CD14-positive monocyte (primary cell): ENCODE data around the gene NFATC2. TPM values are rescaled to one million over a fixed set of nuclear protein-coding genes. Genes with fewer than 3 reads are reported as not detected.

Experiments used
- DNase-seq, 3 donors: peaks; one replicate each; pipeline ENCODE4 v3.0.0-alpha.2; 2011 to 2022
- H2AFZ ChIP-seq: 2 replicates; pipeline ENCODE4 v1.6.0; 2012; ENCODE audit warnings: mild to moderate bottlenecking, low read depth, low read length, inconsistent platforms; ENCODE audit not compliant: insufficient read depth, poor library complexity, severe bottlenecking
- H3K27ac ChIP-seq, 2 donors: 1 replicate in 1 of 2; 2 replicates in 1 of 2; pipeline ENCODE4 v1.5.1; 2012 to 2013; ENCODE audit warnings: low read length in 2 of 2, control low read depth in 1 of 2, inconsistent platforms in 1 of 2, low read depth in 1 of 2, mild to moderate bottlenecking in 1 of 2
- H3K27me3 ChIP-seq, 2 donors: one replicate each; pipeline versions ENCODE4 v1.6.0 to v1.6.1; 2011 to 2013; ENCODE audit warnings: low read length in 2 of 2; ENCODE audit not compliant: control insufficient read depth in 2 of 2, insufficient read depth in 2 of 2
- H3K36me3 ChIP-seq, 2 donors: replicated peaks in 1 of 2; 1 replicate in 1 of 2; 2 replicates in 1 of 2; pipeline versions ENCODE4 v1.5.1 to v1.6.1; 2012 to 2013; ENCODE audit warnings: low read length in 2 of 2, control low read depth in 1 of 2, inconsistent platforms in 1 of 2, mild to moderate bottlenecking in 1 of 2; ENCODE audit not compliant: insufficient read depth in 2 of 2, control insufficient read depth in 1 of 2
- H3K4me1 ChIP-seq, 2 donors: 1 replicate in 1 of 2; 2 replicates in 1 of 2; pipeline versions ENCODE4 v1.5.1 to v1.6.1; 2012 to 2013; ENCODE audit warnings: low read length in 2 of 2, control low read depth in 1 of 2, inconsistent platforms in 1 of 2, mild to moderate bottlenecking in 1 of 2, moderate library complexity in 1 of 2; ENCODE audit not compliant: insufficient read depth in 2 of 2, control insufficient read depth in 1 of 2
- H3K4me2 ChIP-seq: replicated peaks from 2 replicates; pipeline ENCODE3; 2012; ENCODE audit warnings: low read length, moderate library complexity, mild to moderate bottlenecking; ENCODE audit not compliant: poor library complexity, severe bottlenecking; ENCODE audit errors: extremely low read depth
- H3K4me3 ChIP-seq, 3 experiments: fragments of 200-600 bp in 1 of 3; sonication (generic) in 1 of 3; replicated peaks in 1 of 3; 1 replicate in 2 of 3; 2 replicates in 1 of 3; pipeline ENCODE4 v1.5.1; 2011 to 2013; ENCODE audit warnings: low read length in 3 of 3, mild to moderate bottlenecking in 3 of 3, control low read depth in 2 of 3, low read depth in 2 of 3, inconsistent platforms in 1 of 3, moderate library complexity in 1 of 3
- H3K79me2 ChIP-seq: 2 replicates; pipeline ENCODE4 v1.6.0; 2012; ENCODE audit warnings: mild to moderate bottlenecking, control low read depth, inconsistent platforms, low read length, moderate library complexity; ENCODE audit not compliant: insufficient read depth
- H3K9ac ChIP-seq: 2 replicates; pipeline ENCODE4 v1.6.0; 2017; ENCODE audit warnings: low read length, mild to moderate bottlenecking; ENCODE audit not compliant: insufficient read depth, poor library complexity, severe bottlenecking
- H3K9me3 ChIP-seq, 2 donors: replicated peaks in 1 of 2; 1 replicate in 1 of 2; 2 replicates in 1 of 2; pipeline versions ENCODE4 v1.5.1 to v1.6.1; 2012 to 2013; ENCODE audit warnings: low read length in 2 of 2, control low read depth in 1 of 2; ENCODE audit not compliant: control insufficient read depth in 1 of 2, insufficient read depth in 1 of 2
- H4K20me1 ChIP-seq: 2 replicates; pipeline ENCODE4 v1.6.0; 2012; ENCODE audit warnings: mild to moderate bottlenecking, low read length, control low read depth, moderate library complexity; ENCODE audit not compliant: insufficient read depth
- H3K27ac Mint-ChIP-seq, 7 donors: one replicate each; pipeline ENCODE4 v1.8.0; 2020; ENCODE audit warnings: mild to moderate bottlenecking in 7 of 7, mixed read lengths in 7 of 7, moderate library complexity in 6 of 7, inconsistent platforms in 2 of 7
- H3K27me3 Mint-ChIP-seq, 3 donors: one replicate each; pipeline ENCODE4 v1.8.0; 2021 to 2022; ENCODE audit warnings: low read depth in 3 of 3, mild to moderate bottlenecking in 3 of 3, mixed read lengths in 3 of 3, moderate library complexity in 3 of 3, inconsistent platforms in 1 of 3
- H3K36me3 Mint-ChIP-seq, 2 donors: one replicate each; pipeline ENCODE4 v1.8.0; 2020; ENCODE audit warnings: mixed read lengths in 2 of 2, inconsistent platforms in 1 of 2, mild to moderate bottlenecking in 1 of 2
- H3K4me1 Mint-ChIP-seq: one replicate; pipeline ENCODE4 v1.8.0; 2020; ENCODE audit warnings: mild to moderate bottlenecking, mixed read lengths
- H3K4me3 Mint-ChIP-seq, 2 donors: one replicate each; pipeline ENCODE4 v1.8.0; 2020; ENCODE audit warnings: mild to moderate bottlenecking in 2 of 2, mixed read lengths in 2 of 2, moderate library complexity in 1 of 2
- H3K9me3 Mint-ChIP-seq, 7 donors: one replicate each; pipeline ENCODE4 v1.8.0; 2020 to 2022; ENCODE audit warnings: mixed read lengths in 7 of 7, mild to moderate bottlenecking in 6 of 7, moderate library complexity in 6 of 7, inconsistent platforms in 2 of 7
- CTCF ChIP-seq: fragments of 200-600 bp; IDR thresholded peaks from one replicate; pipeline ENCODE4 v1.8.0; 2022; ENCODE audit warnings: antibody characterized with exemption, mild to moderate bottlenecking
- WGBS: methylation state at CpG from one replicate; pipeline ENCODE4 v1.1.5; 2013; ENCODE audit warnings: missing lambda C conversion rate; ENCODE audit not compliant: insufficient coverage; 5-methylcytosine and 5-hydroxymethylcytosine counted together
- intact Hi-C, 2 donors: fragments of 100-400 bp; cut with micrococcal nuclease; formaldehyde crosslinking; loops; one replicate each; pipeline versions ENCODE4 v1.15.0 to v1.15.1; 2023
- polyA plus RNA-seq, 3 donors: library from polyadenylated mRNA; depleted of rRNA in 1 of 3; unstranded in 2 of 3; stranded (reverse) in 1 of 3; fragments of 300-500 nt in 2 of 3; fragments of >200 nt in 1 of 3; fragmentation: Illumina TruSeq in 2 of 3; gene quantifications; 1 replicate in 2 of 3; 2 replicates in 1 of 3; pipeline ENCODE4 v1.2.3, GENCODE V29; 2012 to 2021

The NFATC2 gene
- polyA plus RNA-seq, 3 donors: 0.03 to 0.18 (median 0.11) TPM

DNA sequence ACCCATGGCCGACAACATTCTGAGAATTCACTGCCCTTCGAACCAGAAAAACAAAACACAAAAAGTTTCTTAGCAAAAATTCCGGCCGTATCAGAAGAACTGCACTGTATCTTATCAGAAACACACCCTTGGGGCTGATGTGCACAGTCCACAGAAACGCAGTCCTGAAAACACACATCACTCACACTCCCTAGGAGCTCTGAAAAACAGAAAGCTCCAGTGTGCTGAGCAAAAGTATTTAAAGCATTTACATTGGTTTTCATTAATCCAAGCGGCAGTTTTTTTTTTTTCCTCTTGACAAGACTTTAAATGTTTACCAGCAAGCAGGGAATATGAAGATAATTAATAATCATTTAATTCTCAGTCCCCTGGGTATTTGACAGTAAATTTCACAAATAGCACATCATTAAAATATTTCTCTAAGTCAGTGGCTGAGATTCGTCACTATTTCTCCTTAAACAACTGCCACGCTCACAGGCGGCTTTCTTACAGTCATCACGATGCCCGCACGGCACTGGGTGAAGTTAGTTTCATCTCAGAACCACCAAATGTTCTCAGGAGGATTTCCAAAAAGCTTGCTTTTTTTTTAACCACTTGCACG lies 13.3 kb downstream of the NFATC2 start:
- peak overlapping the region in 1 of 7 donors; percentile 32 for H3K27ac Mint-ChIP-seq
- no peaks in the 10 kb centered on the region for H3K36me3 Mint-ChIP-seq
- WGBS: 78% methylated on average over 4 of the region's 13 CpGs
- Histone ChIP-seq H3K4me2 (no peak overlapping the region), H3K4me1 (peaks cover 24 to 25% of the 10 kb centered on the region in 2 donors), H3K9ac (no peak overlapping the region), H3K9me3 (no peaks in the 10 kb centered on the region), H2AFZ (no peak overlapping the region), H3K27ac (no peak overlapping the region), H3K27me3 (no peaks in the 10 kb centered on the region), H3K79me2 (no peaks in the 10 kb centered on the region), H3K36me3 (no peaks in the 10 kb centered on the region), H4K20me1 (no peaks in the 10 kb centered on the region), H3K4me3 (no peak overlapping the region)
- no peak for DNase-seq
- H3K4me3 Mint-ChIP-seq: no peak overlapping the region
- TF ChIP-seq CTCF: no peak
- H3K9me3 Mint-ChIP-seq: no peaks in the 10 kb centered on the region
- peaks cover 32% of the 10 kb centered on the region for H3K4me1 Mint-ChIP-seq
- H3K27me3 Mint-ChIP-seq: peaks cover 6 to 12% (median 8%) of the 10 kb centered on the region in 3 donors
- intact Hi-C loops: no loop called here

DNA sequence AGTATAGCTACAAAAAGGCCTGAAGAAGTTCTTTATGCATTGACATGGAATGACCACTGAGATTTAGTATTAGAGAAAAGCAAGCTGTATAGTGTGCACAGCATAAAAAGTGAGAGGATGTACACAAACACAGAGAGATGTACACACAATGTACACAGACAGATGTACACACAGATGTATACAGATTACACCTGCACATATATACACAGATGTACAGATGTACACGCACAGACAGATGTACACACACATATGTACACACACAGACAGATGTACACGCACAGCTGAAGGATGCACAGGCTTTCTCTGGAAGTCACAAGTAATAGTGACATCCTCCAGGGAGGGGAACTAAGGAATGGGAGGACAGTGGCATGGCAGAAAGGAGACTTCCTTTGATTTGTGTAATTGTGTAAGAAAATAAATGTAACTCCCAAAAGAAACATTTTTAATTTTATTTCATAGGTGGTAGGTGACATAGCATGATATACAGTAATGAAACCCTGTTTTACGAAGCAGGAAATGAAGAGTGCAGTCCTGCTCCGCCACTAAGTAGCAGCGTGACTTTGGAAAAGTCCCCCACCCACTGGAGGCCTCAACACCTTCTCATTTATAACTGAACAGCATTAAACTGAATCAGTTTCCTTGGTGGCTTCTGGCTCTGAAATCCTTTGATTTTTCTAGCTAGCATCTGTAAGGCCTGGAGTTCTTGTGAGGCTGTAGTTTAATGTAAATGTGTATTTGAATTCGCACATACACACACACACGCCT lies 14.1 kb downstream of the NFATC2 start:
- DNase-seq: no peak

More for the DNA sequence above, 14.1 kb downstream of the NFATC2 start:
- Mint-ChIP-seq H3K36me3 (no peaks in the 10 kb centered on the region), H3K4me3 (no peak overlapping the region), H3K27me3 (peaks cover 6 to 12% (median 8%) of the 10 kb centered on the region in 3 donors), H3K9me3 (no peaks in the 10 kb centered on the region), H3K27ac (no peak overlapping the region), H3K4me1 (peaks cover 27% of the 10 kb centered on the region)
- intact Hi-C loops: no loop called here
- no peaks in the 10 kb centered on the region for H3K36me3 ChIP-seq
- no peaks in the 10 kb centered on the region for H3K27me3 ChIP-seq
- H3K9ac ChIP-seq: no peak overlapping the region
- H4K20me1 ChIP-seq: no peaks in the 10 kb centered on the region
- H2AFZ ChIP-seq: no peak overlapping the region
- 44% methylated on average over 3 of the region's 7 CpGs for WGBS
- H3K79me2 ChIP-seq: no peaks in the 10 kb centered on the region
- H3K4me3 ChIP-seq: no peak overlapping the region
- H3K9me3 ChIP-seq: no peaks in the 10 kb centered on the region
- no peak overlapping the region for H3K27ac ChIP-seq
- H3K4me2 ChIP-seq: no peak overlapping the region
- TF ChIP-seq CTCF: no peak
- peaks cover 24 to 25% of the 10 kb centered on the region in 2 donors for H3K4me1 ChIP-seq
